Non-pigmented ciliary epithelial cell (primary cell): ENCODE results near the gene FMN1.

ENCODE experiments used
- DNase-seq: peaks from one replicate; pipeline ENCODE4 v3.0.0-alpha.2; 2010; ENCODE audit warnings: low read depth

Gene FMN1

GRCh38 chr15:32723171-32723948, 471.2 kb downstream of the FMN1 start:
- DNase-seq: no peak

GRCh38 chr15:32722136-32722535, 472.4 kb downstream of the FMN1 start:
- no peak for DNase-seq

DNA sequence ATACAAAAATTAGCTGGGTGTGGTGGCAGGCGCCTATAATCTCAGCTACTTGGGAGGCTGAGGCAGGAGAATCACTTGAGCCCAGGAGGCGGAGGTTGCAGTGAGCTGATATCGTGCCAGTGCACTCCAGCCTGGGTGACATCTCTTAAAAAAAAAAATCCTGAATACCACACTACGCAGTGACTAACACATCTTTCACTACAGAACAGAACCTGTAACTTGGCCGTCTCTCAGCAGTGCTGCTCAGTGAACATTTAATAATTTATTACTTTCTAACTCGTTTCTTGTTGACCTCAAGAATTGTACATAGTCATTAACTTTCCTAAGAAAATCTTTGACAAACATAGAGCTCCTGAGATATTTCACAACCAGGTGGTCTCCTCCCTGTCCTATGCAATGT, 472.9 kb downstream of the FMN1 start:
- DNase-seq: no peak

DNA sequence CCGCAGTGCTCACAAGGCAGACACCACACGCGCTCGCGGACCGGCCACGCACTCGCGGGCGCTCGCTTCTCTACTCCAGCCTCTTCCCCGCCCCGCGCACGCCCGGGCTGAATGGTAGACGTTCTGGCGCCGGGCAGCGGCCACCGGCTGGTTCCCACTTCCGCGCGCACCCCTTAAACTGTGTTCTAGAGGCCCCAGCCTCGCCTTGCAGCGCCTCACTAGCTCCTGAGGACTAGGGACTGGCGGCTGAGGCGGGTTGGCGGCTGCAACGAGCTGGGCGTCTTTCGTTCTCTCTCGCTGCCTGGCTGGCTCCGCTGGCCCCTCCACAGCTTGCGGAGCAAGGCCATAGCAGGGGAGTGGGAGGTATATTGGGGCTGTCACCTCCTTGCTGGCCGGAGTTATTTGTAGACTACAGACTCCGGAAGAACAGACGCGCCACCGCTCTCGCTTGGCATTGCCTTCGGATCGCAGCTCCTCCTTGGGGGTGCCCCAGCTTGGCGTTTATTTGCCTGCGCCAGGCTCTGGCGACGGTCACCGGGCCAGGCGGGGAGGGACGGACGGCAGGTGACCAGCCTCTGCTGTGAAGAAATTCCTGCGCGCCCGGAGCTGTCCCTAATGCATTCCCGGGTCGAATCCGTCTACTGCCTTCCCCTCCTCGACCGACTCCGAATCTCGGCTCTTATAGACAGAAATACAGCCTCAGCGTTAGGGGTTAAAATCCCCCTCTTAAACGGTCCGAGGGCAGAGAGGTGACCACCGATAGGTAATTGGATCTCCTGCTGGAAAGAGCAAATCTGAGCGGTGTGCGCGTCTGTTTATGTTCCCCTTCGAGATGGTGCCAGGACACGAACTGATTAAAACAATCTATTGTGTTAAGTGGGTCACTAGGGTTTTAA, 475.4 kb downstream of the FMN1 start:
- no peak for DNase-seq

GRCh38 chr15:32718227-32718820, 476.2 kb downstream of the FMN1 start:
- no peak for DNase-seq

GRCh38 chr15:32717426-32718226, 476.9 kb downstream of the FMN1 start, which contains the start of gene GREM1:
Gene GREM1, plus strand, starts transcription at chr15:32718004. Its CDS starts 12,687 bp downstream, at chr15:32730691.
- no peak for DNase-seq

GRCh38 chr15:32716915-32717425, 477.5 kb downstream of the FMN1 start:
- DNase-seq: no peak

- DNase-seq: no peak
These were observed 478.1 kb downstream of the FMN1 start for GRCh38 chr15:32716216-32716914.
